Upper lobe of right lung (tissue), 1 donor: ENCODE measurements around the gene GALNT2. TPM values are rescaled to one million over a fixed set of nuclear protein-coding genes. Genes with fewer than 3 reads are reported as not detected.

Experiments
- ATAC-seq: fragments of 200-7000 bp; cut with Tn5 transposase; one replicate; pipeline ENCODE4 v1.9.1; 2020; ENCODE audit warnings: mild to moderate bottlenecking, moderate library complexity
- DNase-seq: peaks from one replicate; pipeline ENCODE4 v3.0.0-alpha.2; 2020
- H3K27ac ChIP-seq: fragments of 200-600 bp; one replicate; pipeline ENCODE4 v1.8.0; 2022
- H3K27me3 ChIP-seq: fragments of 200-600 bp; one replicate; pipeline ENCODE4 v1.8.0; 2022; ENCODE audit warnings: mild to moderate bottlenecking
- H3K36me3 ChIP-seq: fragments of 200-600 bp; one replicate; pipeline ENCODE4 v1.8.0; 2022
- H3K4me1 ChIP-seq: fragments of 200-600 bp; one replicate; pipeline ENCODE4 v1.8.0; 2022
- H3K4me3 ChIP-seq: fragments of 200-600 bp; one replicate; pipeline ENCODE4 v1.8.0; 2022; ENCODE audit warnings: mild to moderate bottlenecking
- H3K9me3 ChIP-seq: fragments of 200-600 bp; one replicate; pipeline ENCODE4 v1.8.0; 2022
- intact Hi-C: fragments of 100-400 bp; cut with DNase I; formaldehyde crosslinking; loops from one replicate; pipeline ENCODE4 v1.11.0; 2022
- total RNA-seq: library from RNA; stranded (reverse); fragmentation: NEBNext Ultra II Directional; extraction: Animal tissue kit (Norgen Biotek cat#: 25700); gene quantifications from one replicate; pipeline ENCODE4 v1.2.1, GENCODE V29; 2021
- TF ChIP-seq, protein P1 (sequence below): fragments of 200-600 bp; IDR thresholded peaks from one replicate; pipeline ENCODE4 v1.8.0; 2022; ENCODE audit warnings: antibody characterized with exemption
- donor health status: DM: no; HTN: yes; CAD: no; lungs with severe emphysema.

Gene GALNT2
- total RNA-seq, 1 donor from 2014 or later, result 55.1 TPM

DNA sequence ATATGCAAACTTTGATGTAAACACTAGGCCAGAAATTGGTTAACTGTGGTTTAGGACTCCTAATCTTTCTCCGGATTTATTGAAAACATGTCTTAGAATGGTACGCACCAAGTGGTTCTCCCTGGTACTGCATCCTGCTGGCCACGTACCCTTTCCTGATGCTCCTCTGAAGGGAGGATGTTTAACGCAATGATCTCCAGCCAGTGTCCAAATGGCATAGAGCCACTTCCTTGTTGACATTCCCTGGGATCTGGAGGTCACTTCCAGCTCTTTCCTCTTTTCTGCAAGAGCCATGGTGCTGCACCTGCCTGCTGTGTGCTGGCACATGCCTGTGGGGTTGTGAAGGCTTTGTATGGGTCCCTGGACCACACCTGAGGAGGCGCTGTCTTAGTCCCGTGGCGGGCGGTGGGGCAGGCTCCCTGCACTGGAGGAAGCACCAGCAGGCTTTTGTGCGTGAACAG lies 53.9 kb downstream of the GALNT2 start:
- no peak overlapping the region for H3K27ac ChIP-seq
- ATAC-seq, result peak; percentile 58
- no peaks in the 10 kb centered on the region for H3K27me3 ChIP-seq
- no peaks in the 10 kb centered on the region for H3K9me3 ChIP-seq
- H3K4me3 ChIP-seq, result no peak overlapping the region
- peaks cover 3% of the 10 kb centered on the region for H3K4me1 ChIP-seq
- no peaks in the 10 kb centered on the region for H3K36me3 ChIP-seq
- TF ChIP-seq, protein P1, sequence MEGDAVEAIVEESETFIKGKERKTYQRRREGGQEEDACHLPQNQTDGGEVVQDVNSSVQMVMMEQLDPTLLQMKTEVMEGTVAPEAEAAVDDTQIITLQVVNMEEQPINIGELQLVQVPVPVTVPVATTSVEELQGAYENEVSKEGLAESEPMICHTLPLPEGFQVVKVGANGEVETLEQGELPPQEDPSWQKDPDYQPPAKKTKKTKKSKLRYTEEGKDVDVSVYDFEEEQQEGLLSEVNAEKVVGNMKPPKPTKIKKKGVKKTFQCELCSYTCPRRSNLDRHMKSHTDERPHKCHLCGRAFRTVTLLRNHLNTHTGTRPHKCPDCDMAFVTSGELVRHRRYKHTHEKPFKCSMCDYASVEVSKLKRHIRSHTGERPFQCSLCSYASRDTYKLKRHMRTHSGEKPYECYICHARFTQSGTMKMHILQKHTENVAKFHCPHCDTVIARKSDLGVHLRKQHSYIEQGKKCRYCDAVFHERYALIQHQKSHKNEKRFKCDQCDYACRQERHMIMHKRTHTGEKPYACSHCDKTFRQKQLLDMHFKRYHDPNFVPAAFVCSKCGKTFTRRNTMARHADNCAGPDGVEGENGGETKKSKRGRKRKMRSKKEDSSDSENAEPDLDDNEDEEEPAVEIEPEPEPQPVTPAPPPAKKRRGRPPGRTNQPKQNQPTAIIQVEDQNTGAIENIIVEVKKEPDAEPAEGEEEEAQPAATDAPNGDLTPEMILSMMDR, result peak; percentile 70
- no peak for DNase-seq
- intact Hi-C loops, result no loop called here

DNA sequence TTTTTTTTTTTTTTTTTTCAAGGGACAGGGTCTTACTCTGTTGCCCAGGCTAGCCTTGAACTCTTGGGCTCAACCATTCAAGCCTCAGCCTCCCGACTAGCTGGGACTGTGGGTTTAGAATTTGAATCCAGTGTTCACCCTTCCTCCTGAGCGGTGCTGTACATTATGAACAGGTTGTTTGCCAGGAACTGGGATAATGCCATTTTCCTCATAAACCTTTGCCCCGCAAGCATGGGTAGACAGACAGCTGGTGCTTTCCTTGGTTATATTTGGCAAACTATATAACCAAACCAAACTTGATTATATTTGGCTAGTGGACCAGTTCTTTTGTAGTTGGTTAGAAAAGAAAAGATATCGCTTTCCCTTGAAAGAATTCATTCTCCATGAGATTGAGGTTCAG lies 54.9 kb downstream of the GALNT2 start:
- H3K36me3 ChIP-seq, result no peaks in the 10 kb centered on the region
- H3K27me3 ChIP-seq, result no peaks in the 10 kb centered on the region
- peaks cover 7% of the 10 kb centered on the region for H3K4me1 ChIP-seq
- DNase-seq (no peak), ATAC-seq (no peak)
- TF ChIP-seq, protein P1, result no peak
- no peaks in the 10 kb centered on the region for H3K9me3 ChIP-seq
- no peak overlapping the region for H3K4me3 ChIP-seq
- intact Hi-C loops, result no loop called here
- H3K27ac ChIP-seq, result no peak overlapping the region

DNA sequence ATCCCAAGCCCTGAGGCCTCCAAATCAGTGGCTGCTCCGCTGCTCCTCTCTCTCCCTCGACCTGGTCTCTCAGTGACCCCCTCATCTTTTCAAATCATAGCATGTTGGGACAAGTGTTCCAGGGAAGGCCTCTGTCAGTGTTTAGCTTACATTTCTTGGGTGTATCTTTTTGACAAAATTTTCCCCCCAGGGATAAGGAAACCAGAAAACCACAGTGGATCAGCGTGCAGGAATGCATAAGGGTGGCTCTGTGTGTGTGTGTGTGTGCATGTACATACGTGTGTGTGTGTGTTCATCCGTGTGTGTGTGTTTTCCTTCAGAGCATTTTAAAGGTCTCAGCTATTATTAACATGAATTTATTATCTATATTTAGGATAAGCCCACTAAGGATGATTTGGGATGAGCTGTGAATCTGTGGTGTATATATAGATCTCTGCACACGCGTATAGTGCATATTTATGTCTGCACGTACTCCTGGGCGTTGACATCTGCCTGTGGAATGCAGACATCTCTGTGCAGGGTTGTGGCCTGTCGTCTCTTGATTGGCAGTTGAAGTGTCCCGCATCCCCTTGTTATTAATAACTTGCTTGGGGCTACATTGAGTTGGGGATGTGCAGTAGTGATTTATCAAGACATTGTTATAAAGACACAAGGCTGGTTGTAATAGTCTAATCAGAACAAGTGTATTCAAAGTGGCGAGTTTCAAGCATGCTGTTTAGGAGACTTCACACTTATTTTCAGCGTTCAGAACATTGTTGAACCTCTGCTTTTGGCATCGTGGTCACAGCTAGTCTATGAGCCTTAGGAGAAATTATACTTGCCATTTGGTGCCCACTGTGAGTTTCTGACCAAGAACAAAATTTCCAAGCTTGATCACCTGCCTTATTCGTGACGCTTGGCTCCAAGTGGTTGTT lies 55.6 kb downstream of the GALNT2 start:
- ATAC-seq, result no peak
- TF ChIP-seq, protein P1, result no peak

DNA sequence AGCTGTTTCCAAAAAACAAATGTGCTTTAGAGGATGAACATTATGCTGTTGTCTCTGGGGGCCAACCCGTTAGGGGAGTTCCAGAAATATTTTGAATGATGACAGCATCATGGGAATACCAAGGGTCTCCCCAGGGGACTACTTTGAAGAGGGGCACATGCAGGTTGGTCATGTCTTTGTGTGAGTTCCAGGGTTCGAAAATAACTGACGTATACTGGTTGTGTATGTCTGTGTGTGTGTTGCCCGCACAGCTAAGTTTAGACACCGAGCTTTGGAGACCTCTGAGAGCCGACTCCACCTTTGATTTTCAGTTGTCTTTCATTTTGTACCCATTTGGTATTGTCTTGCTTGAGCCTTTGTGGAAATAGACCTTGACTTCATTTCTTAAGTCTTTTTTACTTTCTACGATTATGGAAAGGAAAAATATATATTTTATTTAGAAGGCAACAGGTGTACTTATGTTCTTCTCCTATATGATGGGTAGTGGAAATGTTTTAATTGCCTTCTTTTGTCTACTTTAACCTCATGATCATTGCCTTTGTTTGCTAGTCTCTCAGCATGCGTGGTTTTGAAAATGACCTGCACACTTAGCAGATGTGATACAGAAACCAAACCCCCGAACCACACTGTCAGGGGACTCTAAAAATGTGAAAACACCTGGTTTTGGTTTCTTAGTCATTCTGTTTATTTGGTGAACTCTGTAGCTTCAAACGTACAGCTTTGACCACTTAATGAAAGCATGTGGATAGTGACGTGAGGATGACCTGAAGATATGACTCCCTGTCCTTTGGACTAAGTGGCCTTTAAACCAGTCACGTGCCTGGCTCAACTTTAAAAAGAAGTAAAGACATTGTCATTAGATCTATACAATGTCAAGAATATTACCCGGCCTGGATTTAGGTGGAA lies 56.5 kb downstream of the GALNT2 start:
- H3K27me3 ChIP-seq, result no peaks in the 10 kb centered on the region
- H3K36me3 ChIP-seq, result no peaks in the 10 kb centered on the region
- peaks cover 7% of the 10 kb centered on the region for H3K4me1 ChIP-seq
- no peaks in the 10 kb centered on the region for H3K9me3 ChIP-seq
- no peak for DNase-seq
- TF ChIP-seq, protein P1, result no peak
- H3K4me3 ChIP-seq, result no peak overlapping the region
- intact Hi-C loops, result no loop called here
- no peak overlapping the region for H3K27ac ChIP-seq
- no peak for ATAC-seq

More for the DNA sequence above, 55.6 kb downstream of the GALNT2 start:
- intact Hi-C loops, result no loop called here
- Histone ChIP-seq H3K4me1 (peaks cover 7% of the 10 kb centered on the region), H3K4me3 (no peak overlapping the region), H3K9me3 (no peaks in the 10 kb centered on the region), H3K27me3 (no peaks in the 10 kb centered on the region), H3K36me3 (no peaks in the 10 kb centered on the region), H3K27ac (no peak overlapping the region)
- DNase-seq, result no peak

DNA sequence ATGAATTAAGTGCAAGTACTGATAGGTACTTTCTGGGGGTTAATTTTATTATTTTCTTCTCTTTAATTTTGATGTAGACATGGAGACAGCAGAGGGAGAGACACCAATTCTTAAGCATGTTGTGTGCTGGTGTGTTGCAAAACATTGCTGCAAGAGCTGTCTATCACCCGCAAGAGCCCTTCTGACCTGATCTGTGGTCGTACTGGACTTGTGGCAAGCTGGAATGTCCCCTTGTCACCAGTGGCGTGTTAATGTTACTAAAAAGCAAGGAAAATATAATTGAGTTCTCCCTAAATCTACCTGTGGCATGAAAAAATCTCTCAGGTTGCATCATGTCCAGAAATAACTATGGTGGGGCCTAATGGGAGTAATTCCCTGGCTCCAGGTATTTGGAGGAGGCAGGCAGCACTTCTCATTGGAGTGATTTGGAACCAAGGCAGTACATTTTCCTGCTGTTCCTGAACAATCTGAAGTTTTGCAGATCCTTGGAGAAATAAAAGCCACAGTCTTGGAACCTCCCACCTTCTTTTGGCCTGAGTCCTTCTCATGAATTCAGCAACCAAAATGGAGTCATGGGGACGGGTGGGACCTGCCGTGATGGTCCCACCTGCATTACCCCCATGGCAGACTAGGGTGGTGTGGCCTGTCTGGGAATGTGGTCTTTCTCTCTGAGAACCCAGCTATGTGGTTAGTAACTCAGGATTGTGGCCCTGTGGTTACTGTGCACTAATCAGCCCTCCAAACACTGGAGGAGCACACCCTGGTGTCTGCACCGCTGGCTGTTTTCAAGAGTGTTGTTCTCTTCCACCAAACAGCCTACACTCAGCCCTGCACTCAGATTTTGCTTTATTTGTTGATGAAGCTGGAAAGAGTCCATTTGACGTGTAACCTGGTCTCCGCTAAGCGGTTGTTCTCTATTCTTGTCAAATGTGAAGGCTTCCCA lies 57.4 kb downstream of the GALNT2 start:
- Histone ChIP-seq H3K27me3 (no peaks in the 10 kb centered on the region), H3K27ac (no peak overlapping the region), H3K4me1 (peaks cover 7% of the 10 kb centered on the region), H3K9me3 (no peaks in the 10 kb centered on the region), H3K36me3 (no peaks in the 10 kb centered on the region), H3K4me3 (no peak overlapping the region)
- intact Hi-C loops, result no loop called here
- no peak for DNase-seq
- ATAC-seq, result no peak
- TF ChIP-seq, protein P1, result no peak
